ENCODE measurements around the gene NCF2. TPM values are rescaled to one million over a fixed set of nuclear protein-coding genes. Genes with fewer than 3 reads are reported as not detected.

Gene NCF2
- polyA plus RNA-seq, 3 donors: 2.0 to 3.1 (median 3.1) TPM

- DNase-seq: no peak
These were observed 3.3 kb downstream of the NCF2 start for GRCh38 chr1:183586926-183587325.

- no peak for DNase-seq
These were observed 3.8 kb downstream of the NCF2 start for GRCh38 chr1:183586455-183586854.

GRCh38 chr1:183585038-183585437, 5.2 kb downstream of the NCF2 start:
- DNase-seq: no peak

- no peak for DNase-seq
These were observed 6.1 kb downstream of the NCF2 start for GRCh38 chr1:183584147-183584546.

- no peak for DNase-seq
These were observed 6.8 kb downstream of the NCF2 start for GRCh38 chr1:183583466-183583865.

- DNase-seq: no peak
These were observed 8.1 kb downstream of the NCF2 start for GRCh38 chr1:183582021-183582713.

GRCh38 chr1:183580281-183580682, 10.0 kb downstream of the NCF2 start:
- DNase-seq: peak; percentile 62

- DNase-seq: no peak
These were observed 11.4 kb downstream of the NCF2 start for GRCh38 chr1:183578856-183579255.

GRCh38 chr1:183577897-183578465, 12.3 kb downstream of the NCF2 start:
- no peak for DNase-seq

- no peak for DNase-seq
These were observed 13.7 kb downstream of the NCF2 start for GRCh38 chr1:183576537-183576936.

GRCh38 chr1:183575606-183576005, 14.7 kb downstream of the NCF2 start:
- no peak for DNase-seq

- DNase-seq: no peak
These were observed 17.5 kb downstream of the NCF2 start for GRCh38 chr1:183572721-183573120.

GRCh38 chr1:183571678-183572268, 18.5 kb downstream of the NCF2 start:
- DNase-seq: no peak

- no peak for DNase-seq
These were observed 19.8 kb downstream of the NCF2 start for GRCh38 chr1:183570451-183570850.

GRCh38 chr1:183569801-183570200, 20.5 kb downstream of the NCF2 start:
- DNase-seq: no peak

GRCh38 chr1:183569141-183569540, 21.1 kb downstream of the NCF2 start:
- peak; percentile 20 for DNase-seq

GRCh38 chr1:183568176-183569021, 21.9 kb downstream of the NCF2 start:
- DNase-seq: no peak

GRCh38 chr1:183567584-183567983, 22.7 kb downstream of the NCF2 start:
- DNase-seq: no peak

- DNase-seq: no peak
These were observed 24.2 kb downstream of the NCF2 start for GRCh38 chr1:183566026-183566425.

- DNase-seq: no peak
These were observed 25.0 kb downstream of the NCF2 start for GRCh38 chr1:183565261-183565660.

GRCh38 chr1:183562701-183563100, 27.6 kb downstream of the NCF2 start:
- DNase-seq: no peak

GRCh38 chr1:183559061-183559460, 31.2 kb downstream of the NCF2 start:
- DNase-seq: no peak

GRCh38 chr1:183554577-183554976, 35.7 kb downstream of the NCF2 start:
- DNase-seq: no peak
